Astrocyte of the spinal cord (primary cell): ENCODE measurements around the gene LMAN1L.
A peak's percentile ranks its signal among the peaks of the same experiment; 100 is the strongest.

Experiments used
- DNase-seq: peaks from one replicate; pipeline ENCODE4 v3.0.0; 2011; ENCODE audit warnings: low read depth, low spot score
- H3K4me3 ChIP-seq: 2 replicates; pipeline ENCODE4 v1.5.1; 2011; ENCODE audit warnings: low read depth, mild to moderate bottlenecking, low read length, moderate library complexity
- CTCF ChIP-seq: IDR thresholded peaks from 2 replicates; pipeline ENCODE4 v1.5.1; 2012; ENCODE audit warnings: low read depth, mild to moderate bottlenecking, low read length, inconsistent platforms
- in situ Hi-C: cut with HindIII; loops from 2 replicates; pipeline ENCODE4 v1.10.0; 2017; ENCODE audit warnings: low sequenced_read_pairs

The LMAN1L gene

GRCh38 chr15:74815121-74815934 lies 2.7 kb downstream of the LMAN1L start:
- no peak for TF ChIP-seq CTCF
- in situ Hi-C loops = no loop called here
- H3K4me3 ChIP-seq = no peak overlapping the region
- no peak for DNase-seq

GRCh38 chr15:74815961-74816360 lies 3.3 kb downstream of the LMAN1L start:
- H3K4me3 ChIP-seq = no peak overlapping the region
- DNase-seq = no peak
- TF ChIP-seq CTCF = no peak
- in situ Hi-C loops = no loop called here

DNA sequence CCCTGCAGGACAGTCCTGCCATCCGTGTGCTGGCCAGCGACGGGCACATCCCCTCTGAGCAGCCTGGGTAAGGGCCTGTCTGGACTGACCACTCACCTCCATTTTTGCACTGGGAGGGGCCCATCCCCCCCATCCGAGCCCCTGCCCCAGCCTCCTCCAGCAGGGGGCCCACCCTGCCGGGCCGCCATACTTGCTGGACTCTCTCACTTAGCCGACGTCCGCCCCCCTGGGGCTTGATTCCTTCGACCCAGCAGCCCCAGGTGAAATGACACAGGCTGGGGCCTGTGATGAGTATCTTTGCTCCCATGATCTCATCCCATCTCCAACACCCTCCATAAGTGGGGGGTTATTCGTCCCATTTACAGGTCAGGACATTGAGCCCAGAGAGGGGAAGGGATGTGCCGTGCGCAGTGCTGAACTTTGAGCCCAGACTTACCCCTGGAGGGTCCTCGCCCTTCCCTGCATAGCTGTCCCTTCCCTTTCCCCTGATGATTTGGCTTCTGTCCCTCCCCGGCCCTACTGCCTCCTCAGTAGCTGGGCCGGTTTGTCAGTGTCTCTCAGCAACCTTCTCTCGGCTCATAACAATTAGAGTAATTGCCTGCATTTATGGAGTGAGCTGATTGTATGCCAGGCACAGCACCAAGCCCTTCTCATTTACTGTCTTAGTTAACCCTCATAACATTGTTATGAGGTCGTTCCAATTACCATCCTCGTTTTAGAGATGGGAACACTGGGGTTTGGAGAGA lies 4.2 kb downstream of the LMAN1L start:
- in situ Hi-C loops = no loop called here
- H3K4me3 ChIP-seq = no peak overlapping the region
- DNase-seq = no peak
- TF ChIP-seq CTCF = no peak

DNA sequence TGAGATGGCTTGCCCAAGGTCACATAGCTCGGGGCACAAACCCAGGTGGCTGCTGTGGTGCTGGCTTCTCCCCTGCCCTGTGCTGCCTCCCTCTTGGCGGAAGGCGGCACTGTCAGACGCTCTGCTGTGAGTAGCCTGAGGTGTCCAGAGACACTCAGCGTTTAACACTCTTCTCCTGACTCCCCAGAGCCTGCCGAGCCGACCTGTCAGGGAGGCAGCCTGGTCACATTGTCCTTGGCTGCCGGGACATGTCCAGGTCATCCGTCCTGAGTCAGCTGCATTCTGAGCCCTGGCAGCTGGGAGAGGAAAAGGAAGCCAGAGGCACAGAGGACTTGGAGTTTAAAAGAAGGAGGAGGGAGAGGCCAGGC lies 4.7 kb downstream of the LMAN1L start:
- TF ChIP-seq CTCF = peak; percentile 25
- H3K4me3 ChIP-seq = no peak overlapping the region
- in situ Hi-C loops = no loop called here
- DNase-seq = no peak

DNA sequence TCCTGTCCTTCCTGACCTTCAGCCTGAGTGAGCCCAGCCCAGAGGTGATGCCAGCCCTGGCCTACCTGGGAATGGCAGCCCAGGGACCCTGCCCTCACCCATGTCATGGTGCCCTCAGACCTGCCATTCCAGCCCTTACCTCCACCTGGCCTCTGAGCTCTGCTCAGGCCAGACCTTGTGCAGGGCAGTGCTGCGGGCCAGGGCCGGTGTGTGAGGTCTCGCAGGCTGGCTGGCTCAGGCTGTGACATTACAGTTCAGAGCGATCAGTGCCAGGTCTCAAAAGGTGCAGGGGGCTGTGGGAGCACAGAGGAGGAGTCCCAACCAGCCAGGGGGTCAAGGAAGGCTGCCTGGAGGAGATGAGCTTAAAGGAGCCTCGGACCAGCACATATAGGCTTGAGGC lies 7.4 kb downstream of the LMAN1L start:
- in situ Hi-C loops = no loop called here
- no peak for DNase-seq
- TF ChIP-seq CTCF = no peak

GRCh38 chr15:74821091-74821789 lies 8.6 kb downstream of the LMAN1L start:
- in situ Hi-C loops = no loop called here
- DNase-seq = no peak
- H3K4me3 ChIP-seq = no peak overlapping the region
- no peak for TF ChIP-seq CTCF

More for the DNA sequence above, 7.4 kb downstream of the LMAN1L start:
- H3K4me3 ChIP-seq = no peak overlapping the region
